Neural progenitor cell (in vitro differentiated cells): ENCODE data around the gene SLC12A6.

Experiments
- EZH2 ChIP-seq: fragments of 200-600 bp; sonication (generic); IDR thresholded peaks from 2 replicates; pipeline ENCODE4 v1.6.1; 2017; ENCODE audit warnings: antibody characterized with exemption, mild to moderate bottlenecking, moderate library complexity
- TF ChIP-seq, protein P1 (sequence below): fragments of 200-600 bp; sonication (generic); IDR thresholded peaks from 2 replicates; pipeline ENCODE4 v1.5.1; 2017; ENCODE audit warnings: antibody characterized with exemption, mild to moderate bottlenecking

- TF ChIP-seq, protein P1, sequence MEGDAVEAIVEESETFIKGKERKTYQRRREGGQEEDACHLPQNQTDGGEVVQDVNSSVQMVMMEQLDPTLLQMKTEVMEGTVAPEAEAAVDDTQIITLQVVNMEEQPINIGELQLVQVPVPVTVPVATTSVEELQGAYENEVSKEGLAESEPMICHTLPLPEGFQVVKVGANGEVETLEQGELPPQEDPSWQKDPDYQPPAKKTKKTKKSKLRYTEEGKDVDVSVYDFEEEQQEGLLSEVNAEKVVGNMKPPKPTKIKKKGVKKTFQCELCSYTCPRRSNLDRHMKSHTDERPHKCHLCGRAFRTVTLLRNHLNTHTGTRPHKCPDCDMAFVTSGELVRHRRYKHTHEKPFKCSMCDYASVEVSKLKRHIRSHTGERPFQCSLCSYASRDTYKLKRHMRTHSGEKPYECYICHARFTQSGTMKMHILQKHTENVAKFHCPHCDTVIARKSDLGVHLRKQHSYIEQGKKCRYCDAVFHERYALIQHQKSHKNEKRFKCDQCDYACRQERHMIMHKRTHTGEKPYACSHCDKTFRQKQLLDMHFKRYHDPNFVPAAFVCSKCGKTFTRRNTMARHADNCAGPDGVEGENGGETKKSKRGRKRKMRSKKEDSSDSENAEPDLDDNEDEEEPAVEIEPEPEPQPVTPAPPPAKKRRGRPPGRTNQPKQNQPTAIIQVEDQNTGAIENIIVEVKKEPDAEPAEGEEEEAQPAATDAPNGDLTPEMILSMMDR = no peak
- no peak for TF ChIP-seq EZH2
Measured at GRCh38 chr15:34239151-34239808, 98.3 kb downstream of the SLC12A6 start.
